Measurements from ENCODE around the gene TMEM11.

DNA sequence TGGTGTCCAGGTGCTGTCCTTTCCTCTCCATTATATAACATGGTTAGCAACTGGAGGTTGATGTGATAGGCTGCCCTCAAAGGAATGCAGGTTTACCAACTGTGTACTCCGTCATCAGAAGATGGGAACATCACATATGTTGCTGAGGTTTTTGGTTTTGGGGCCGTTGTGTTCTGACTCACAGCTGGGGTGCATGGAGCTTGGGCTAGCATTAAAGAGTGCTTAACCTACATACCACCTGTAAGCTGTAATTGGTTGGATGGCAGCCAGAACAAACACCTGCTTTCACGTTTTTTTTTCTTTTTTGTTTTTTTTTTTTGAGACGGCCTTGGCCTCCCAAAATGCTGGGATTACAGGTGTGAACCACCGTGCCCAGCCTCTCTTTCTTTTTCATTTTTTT lies 20.9 kb downstream of the TMEM11 start:
- TF ChIP-seq, protein P1, sequence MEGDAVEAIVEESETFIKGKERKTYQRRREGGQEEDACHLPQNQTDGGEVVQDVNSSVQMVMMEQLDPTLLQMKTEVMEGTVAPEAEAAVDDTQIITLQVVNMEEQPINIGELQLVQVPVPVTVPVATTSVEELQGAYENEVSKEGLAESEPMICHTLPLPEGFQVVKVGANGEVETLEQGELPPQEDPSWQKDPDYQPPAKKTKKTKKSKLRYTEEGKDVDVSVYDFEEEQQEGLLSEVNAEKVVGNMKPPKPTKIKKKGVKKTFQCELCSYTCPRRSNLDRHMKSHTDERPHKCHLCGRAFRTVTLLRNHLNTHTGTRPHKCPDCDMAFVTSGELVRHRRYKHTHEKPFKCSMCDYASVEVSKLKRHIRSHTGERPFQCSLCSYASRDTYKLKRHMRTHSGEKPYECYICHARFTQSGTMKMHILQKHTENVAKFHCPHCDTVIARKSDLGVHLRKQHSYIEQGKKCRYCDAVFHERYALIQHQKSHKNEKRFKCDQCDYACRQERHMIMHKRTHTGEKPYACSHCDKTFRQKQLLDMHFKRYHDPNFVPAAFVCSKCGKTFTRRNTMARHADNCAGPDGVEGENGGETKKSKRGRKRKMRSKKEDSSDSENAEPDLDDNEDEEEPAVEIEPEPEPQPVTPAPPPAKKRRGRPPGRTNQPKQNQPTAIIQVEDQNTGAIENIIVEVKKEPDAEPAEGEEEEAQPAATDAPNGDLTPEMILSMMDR (IDR thresholded peaks at IDR 0.05): no peak
- TF ChIP-seq POLR2AphosphoS5 (IDR thresholded peaks at IDR 0.05) (no peak), POLR2A (IDR thresholded peaks at IDR 0.05) (no peak)
